ENCODE measurements around the gene SCARB1.
A peak's percentile ranks its signal among the peaks of the same experiment; 100 is the strongest.

Gene SCARB1

GRCh38 chr12:124744659-124745464 is 118.8 kb downstream of the SCARB1 start:
- TF ChIP-seq RAD21 (IDR thresholded peaks at IDR 0.05; ENCODE audit: low read depth) (no peak), TEAD4 (IDR thresholded peaks at IDR 0.05) (no peak), YY1 (IDR thresholded peaks at IDR 0.05; ENCODE audit: low read depth) (no peak), CEBPB (IDR thresholded peaks at IDR 0.05) (no peak), EP300 (IDR thresholded peaks at IDR 0.05; ENCODE audit: borderline replicate concordance) (no peak)
- TF ChIP-seq, protein P1, sequence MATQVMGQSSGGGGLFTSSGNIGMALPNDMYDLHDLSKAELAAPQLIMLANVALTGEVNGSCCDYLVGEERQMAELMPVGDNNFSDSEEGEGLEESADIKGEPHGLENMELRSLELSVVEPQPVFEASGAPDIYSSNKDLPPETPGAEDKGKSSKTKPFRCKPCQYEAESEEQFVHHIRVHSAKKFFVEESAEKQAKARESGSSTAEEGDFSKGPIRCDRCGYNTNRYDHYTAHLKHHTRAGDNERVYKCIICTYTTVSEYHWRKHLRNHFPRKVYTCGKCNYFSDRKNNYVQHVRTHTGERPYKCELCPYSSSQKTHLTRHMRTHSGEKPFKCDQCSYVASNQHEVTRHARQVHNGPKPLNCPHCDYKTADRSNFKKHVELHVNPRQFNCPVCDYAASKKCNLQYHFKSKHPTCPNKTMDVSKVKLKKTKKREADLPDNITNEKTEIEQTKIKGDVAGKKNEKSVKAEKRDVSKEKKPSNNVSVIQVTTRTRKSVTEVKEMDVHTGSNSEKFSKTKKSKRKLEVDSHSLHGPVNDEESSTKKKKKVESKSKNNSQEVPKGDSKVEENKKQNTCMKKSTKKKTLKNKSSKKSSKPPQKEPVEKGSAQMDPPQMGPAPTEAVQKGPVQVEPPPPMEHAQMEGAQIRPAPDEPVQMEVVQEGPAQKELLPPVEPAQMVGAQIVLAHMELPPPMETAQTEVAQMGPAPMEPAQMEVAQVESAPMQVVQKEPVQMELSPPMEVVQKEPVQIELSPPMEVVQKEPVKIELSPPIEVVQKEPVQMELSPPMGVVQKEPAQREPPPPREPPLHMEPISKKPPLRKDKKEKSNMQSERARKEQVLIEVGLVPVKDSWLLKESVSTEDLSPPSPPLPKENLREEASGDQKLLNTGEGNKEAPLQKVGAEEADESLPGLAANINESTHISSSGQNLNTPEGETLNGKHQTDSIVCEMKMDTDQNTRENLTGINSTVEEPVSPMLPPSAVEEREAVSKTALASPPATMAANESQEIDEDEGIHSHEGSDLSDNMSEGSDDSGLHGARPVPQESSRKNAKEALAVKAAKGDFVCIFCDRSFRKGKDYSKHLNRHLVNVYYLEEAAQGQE (IDR thresholded peaks at IDR 0.05; ENCODE audit: low read depth) = no peak
- TF ChIP-seq, protein P2, sequence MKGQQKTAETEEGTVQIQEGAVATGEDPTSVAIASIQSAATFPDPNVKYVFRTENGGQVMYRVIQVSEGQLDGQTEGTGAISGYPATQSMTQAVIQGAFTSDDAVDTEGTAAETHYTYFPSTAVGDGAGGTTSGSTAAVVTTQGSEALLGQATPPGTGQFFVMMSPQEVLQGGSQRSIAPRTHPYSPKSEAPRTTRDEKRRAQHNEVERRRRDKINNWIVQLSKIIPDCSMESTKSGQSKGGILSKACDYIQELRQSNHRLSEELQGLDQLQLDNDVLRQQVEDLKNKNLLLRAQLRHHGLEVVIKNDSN (IDR thresholded peaks at IDR 0.05) = peak; percentile 95

- TF ChIP-seq ZBTB7A (IDR thresholded peaks at IDR 0.05; ENCODE audit: low read depth) (no peak), FOXM1 (IDR thresholded peaks at IDR 0.05; ENCODE audit: borderline replicate concordance, low read depth) (no peak), CEBPB (IDR thresholded peaks at IDR 0.05) (no peak)
Observed at GRCh38 chr12:124744273-124744640, 119.4 kb downstream of the SCARB1 start.

DNA sequence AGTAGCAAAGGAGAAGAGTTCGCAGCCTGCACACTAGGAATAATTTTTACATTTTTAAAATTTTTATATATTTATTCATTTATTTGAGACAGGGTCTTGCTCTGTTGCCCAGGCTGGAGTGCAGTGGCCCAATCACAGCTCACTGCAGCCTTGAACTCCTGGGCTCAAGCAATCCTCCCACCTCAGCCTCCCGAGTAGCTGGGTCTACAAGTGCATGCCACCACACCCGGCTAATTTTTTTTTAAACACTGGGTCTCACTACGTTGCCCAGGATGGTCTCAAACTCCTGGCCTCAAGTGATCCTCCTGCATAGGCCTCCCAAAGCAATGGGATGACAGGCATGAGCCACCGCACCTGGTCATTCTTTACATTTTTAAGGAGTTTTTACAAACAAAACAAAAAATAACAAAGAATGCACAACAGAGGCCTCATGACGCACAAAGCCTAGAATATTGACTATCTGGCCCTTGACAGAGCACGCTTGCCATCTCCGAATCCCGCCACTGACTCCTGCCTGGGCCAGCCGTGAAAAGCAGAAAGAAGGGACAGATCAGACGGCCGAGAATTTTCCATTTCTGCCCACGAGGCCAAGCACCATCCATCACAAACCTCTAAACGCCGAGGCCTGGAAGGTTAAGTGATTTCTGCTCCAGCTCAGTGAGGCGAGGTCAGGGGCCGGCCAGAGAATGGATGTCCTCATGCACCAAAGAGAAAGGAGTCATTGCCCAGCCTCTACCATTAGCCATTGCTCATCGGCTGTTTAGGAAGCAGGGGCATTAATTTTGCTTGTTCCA is 120.0 kb downstream of the SCARB1 start:
- TF ChIP-seq TAF1 (IDR thresholded peaks at IDR 0.05; ENCODE audit: low read depth) (no peak), EGR1 (IDR thresholded peaks at IDR 0.05) (no peak), YY1 (IDR thresholded peaks at IDR 0.05; ENCODE audit: low read depth) (no peak), TCF12 (IDR thresholded peaks at IDR 0.05; ENCODE audit: low read depth) (no peak), CEBPB (IDR thresholded peaks at IDR 0.05) (no peak), CREB1 (IDR thresholded peaks at IDR 0.05; ENCODE audit: low read depth) (no peak), MAX (IDR thresholded peaks at IDR 0.05) (no peak), EP300 (IDR thresholded peaks at IDR 0.05; ENCODE audit: borderline replicate concordance) (no peak), RAD21 (IDR thresholded peaks at IDR 0.05; ENCODE audit: low read depth) (no peak), NFIC (IDR thresholded peaks at IDR 0.05) (no peak), FOXM1 (IDR thresholded peaks at IDR 0.05; ENCODE audit: borderline replicate concordance, low read depth) (no peak), ZBTB7A (IDR thresholded peaks at IDR 0.05; ENCODE audit: low read depth) (no peak), TEAD4 (IDR thresholded peaks at IDR 0.05) (no peak)
- TF ChIP-seq, protein P1 (IDR thresholded peaks at IDR 0.05; ENCODE audit: low read depth) = no peak
- TF ChIP-seq, protein P2 (IDR thresholded peaks at IDR 0.05) = no peak

GRCh38 chr12:124742678-124743077 is 121.0 kb downstream of the SCARB1 start:
- TF ChIP-seq NFIC (IDR thresholded peaks at IDR 0.05) = no peak
- no peak for TF ChIP-seq EP300 (IDR thresholded peaks at IDR 0.05; ENCODE audit: borderline replicate concordance)
- TF ChIP-seq TEAD4 (IDR thresholded peaks at IDR 0.05) = no peak
- no peak for TF ChIP-seq FOXM1 (IDR thresholded peaks at IDR 0.05; ENCODE audit: borderline replicate concordance, low read depth)

GRCh38 chr12:124742111-124742510 is 121.6 kb downstream of the SCARB1 start:
- no peak for TF ChIP-seq CREB1 (IDR thresholded peaks at IDR 0.05; ENCODE audit: low read depth)
- no peak for TF ChIP-seq EGR1 (IDR thresholded peaks at IDR 0.05)
- no peak for TF ChIP-seq TEAD4 (IDR thresholded peaks at IDR 0.05)
- TF ChIP-seq, protein P1 (IDR thresholded peaks at IDR 0.05; ENCODE audit: low read depth) = no peak
- no peak for TF ChIP-seq ZBTB7A (IDR thresholded peaks at IDR 0.05; ENCODE audit: low read depth)
- TF ChIP-seq CEBPB (IDR thresholded peaks at IDR 0.05) = no peak
- no peak for TF ChIP-seq TAF1 (IDR thresholded peaks at IDR 0.05; ENCODE audit: low read depth)
- TF ChIP-seq RAD21 (IDR thresholded peaks at IDR 0.05; ENCODE audit: low read depth) = no peak
- TF ChIP-seq EP300 (IDR thresholded peaks at IDR 0.05; ENCODE audit: borderline replicate concordance) = no peak
- no peak for TF ChIP-seq NFIC (IDR thresholded peaks at IDR 0.05)
- no peak for TF ChIP-seq MAX (IDR thresholded peaks at IDR 0.05)
- no peak for TF ChIP-seq FOXM1 (IDR thresholded peaks at IDR 0.05; ENCODE audit: borderline replicate concordance, low read depth)
- TF ChIP-seq, protein P2 (IDR thresholded peaks at IDR 0.05) = no peak
- TF ChIP-seq TCF12 (IDR thresholded peaks at IDR 0.05; ENCODE audit: low read depth) = no peak
- no peak for TF ChIP-seq YY1 (IDR thresholded peaks at IDR 0.05; ENCODE audit: low read depth)

All from Ishikawa (cell line).